Measurements from ENCODE around the gene UBE2Q2.

Gene UBE2Q2

GRCh38 chr15:75834021-75834420 is 9.2 kb upstream of the UBE2Q2 start:
- no peak overlapping the region for H4K91ac ChIP-seq (ENCODE audit: low read depth, low read length, poor library complexity)
- no peak overlapping the region for H3K27ac ChIP-seq (replicated peaks; ENCODE audit: low read length)
- H3K4me3 ChIP-seq (ENCODE audit: low read length in 2 of 2) = no peak overlapping the region
- no peaks in the 10 kb centered on the region for H3K9me3 ChIP-seq (replicated peaks in 1 of 2; ENCODE audit: control insufficient read depth in 2 of 2, insufficient read depth in 1 of 2, low read depth in 1 of 2, low read length in 2 of 2)
- H2BK15ac ChIP-seq (ENCODE audit: low read length) = no peak overlapping the region
- no peak overlapping the region for H2AK5ac ChIP-seq (ENCODE audit: low read depth, low read length)
- no peaks in the 10 kb centered on the region for H3K36me3 ChIP-seq (replicated peaks in 1 of 2; ENCODE audit: control insufficient read depth in 2 of 2, insufficient read depth in 2 of 2, low read length in 2 of 2)
- H2AFZ ChIP-seq (ENCODE audit: low read length) = no peak overlapping the region
- no peak overlapping the region for H2BK120ac ChIP-seq (ENCODE audit: low read depth, low read length)
- DNase-seq (ENCODE audit: low spot score) = no peak
- no peak overlapping the region for H3K4me2 ChIP-seq (ENCODE audit: insufficient read depth, low read length, poor library complexity, severe bottlenecking)
- H3K79me1 ChIP-seq (ENCODE audit: low read depth, low read length) = no peaks in the 10 kb centered on the region
- H2BK5ac ChIP-seq (ENCODE audit: low read length) = no peak overlapping the region
- no peak overlapping the region for H3K9ac ChIP-seq (ENCODE audit: low read depth, low read length, poor library complexity)
- no peak overlapping the region for H3K4ac ChIP-seq (ENCODE audit: low read length)
- no CpG with 5 or more reads among the region's 2 CpGs for WGBS, 2 donors (ENCODE audit: extremely low coverage in 2 of 2, insufficient read length in 2 of 2, insufficient replicate concordance in 1 of 2)
- no peak overlapping the region for H4K8ac ChIP-seq (ENCODE audit: low read depth, low read length)
- no peak overlapping the region for H3K18ac ChIP-seq (ENCODE audit: low read length)
- H3K4me1 ChIP-seq (ENCODE audit: control insufficient read depth in 2 of 2, insufficient read depth in 1 of 2, low read depth in 1 of 2, low read length in 2 of 2) = peaks cover 12 to 15% of the 10 kb centered on the region in 2 donors
- H3K14ac ChIP-seq (ENCODE audit: low read length) = no peak overlapping the region
- H3K23ac ChIP-seq (ENCODE audit: low read depth, low read length, poor library complexity) = no peak overlapping the region
- H3K27me3 ChIP-seq (ENCODE audit: control insufficient read depth in 3 of 3, insufficient read depth in 3 of 3, low read depth in 1 of 3, low read length in 3 of 3) = no peaks in the 10 kb centered on the region
- H2BK12ac ChIP-seq (ENCODE audit: low read length) = no peak overlapping the region

- no peak overlapping the region for H3K4ac ChIP-seq (ENCODE audit: low read length)
- H3K36me3 ChIP-seq (replicated peaks in 1 of 2; ENCODE audit: control insufficient read depth in 2 of 2, insufficient read depth in 2 of 2, low read length in 2 of 2) = no peaks in the 10 kb centered on the region
- H4K91ac ChIP-seq (ENCODE audit: low read depth, low read length, poor library complexity) = no peak overlapping the region
- DNase-seq (ENCODE audit: low spot score) = no peak
- no peak overlapping the region for H3K23ac ChIP-seq (ENCODE audit: low read depth, low read length, poor library complexity)
- no peak overlapping the region for H3K4me3 ChIP-seq (ENCODE audit: low read length in 2 of 2)
- H2AFZ ChIP-seq (ENCODE audit: low read length) = no peak overlapping the region
- no peak overlapping the region for H3K18ac ChIP-seq (ENCODE audit: low read length)
- peaks cover 0 to under 1% (median 0%) of the 10 kb centered on the region in 3 experiments for H3K27me3 ChIP-seq (ENCODE audit: control insufficient read depth in 3 of 3, insufficient read depth in 3 of 3, low read depth in 1 of 3, low read length in 3 of 3)
- H2BK120ac ChIP-seq (ENCODE audit: low read depth, low read length) = no peak overlapping the region
- no CpG with 5 or more reads among the region's 2 CpGs for WGBS, 2 donors (ENCODE audit: extremely low coverage in 2 of 2, insufficient read length in 2 of 2, insufficient replicate concordance in 1 of 2)
- no peak overlapping the region for H3K4me2 ChIP-seq (ENCODE audit: insufficient read depth, low read length, poor library complexity, severe bottlenecking)
- no peak overlapping the region for H2BK5ac ChIP-seq (ENCODE audit: low read length)
- no peak overlapping the region for H3K14ac ChIP-seq (ENCODE audit: low read length)
- peaks cover 8 to 10% of the 10 kb centered on the region in 2 donors for H3K4me1 ChIP-seq (ENCODE audit: control insufficient read depth in 2 of 2, insufficient read depth in 1 of 2, low read depth in 1 of 2, low read length in 2 of 2)
- H3K9me3 ChIP-seq (replicated peaks in 1 of 2; ENCODE audit: control insufficient read depth in 2 of 2, insufficient read depth in 1 of 2, low read depth in 1 of 2, low read length in 2 of 2) = no peaks in the 10 kb centered on the region
- no peak overlapping the region for H2BK15ac ChIP-seq (ENCODE audit: low read length)
- no peaks in the 10 kb centered on the region for H3K79me1 ChIP-seq (ENCODE audit: low read depth, low read length)
- H3K27ac ChIP-seq (replicated peaks; ENCODE audit: low read length) = no peak overlapping the region
- no peak overlapping the region for H4K8ac ChIP-seq (ENCODE audit: low read depth, low read length)
- no peak overlapping the region for H3K9ac ChIP-seq (ENCODE audit: low read depth, low read length, poor library complexity)
- H2AK5ac ChIP-seq (ENCODE audit: low read depth, low read length) = no peak overlapping the region
- H2BK12ac ChIP-seq (ENCODE audit: low read length) = no peak overlapping the region
These were observed 7.0 kb upstream of the UBE2Q2 start for GRCh38 chr15:75835990-75836958.

GRCh38 chr15:75836959-75837334 is 6.3 kb upstream of the UBE2Q2 start:
- no peak overlapping the region for H2BK5ac ChIP-seq (ENCODE audit: low read length)
- no peaks in the 10 kb centered on the region for H3K9me3 ChIP-seq (replicated peaks in 1 of 2; ENCODE audit: control insufficient read depth in 2 of 2, insufficient read depth in 1 of 2, low read depth in 1 of 2, low read length in 2 of 2)
- H3K4me1 ChIP-seq (ENCODE audit: control insufficient read depth in 2 of 2, insufficient read depth in 1 of 2, low read depth in 1 of 2, low read length in 2 of 2) = peaks cover 3 to 8% of the 10 kb centered on the region in 2 donors
- H2BK12ac ChIP-seq (ENCODE audit: low read length) = no peak overlapping the region
- peaks cover 0 to 5% (median 0%) of the 10 kb centered on the region in 3 experiments for H3K27me3 ChIP-seq (ENCODE audit: control insufficient read depth in 3 of 3, insufficient read depth in 3 of 3, low read depth in 1 of 3, low read length in 3 of 3)
- H2BK15ac ChIP-seq (ENCODE audit: low read length) = no peak overlapping the region
- H2AK5ac ChIP-seq (ENCODE audit: low read depth, low read length) = no peak overlapping the region
- no peak overlapping the region for H4K91ac ChIP-seq (ENCODE audit: low read depth, low read length, poor library complexity)
- H3K36me3 ChIP-seq (replicated peaks in 1 of 2; ENCODE audit: control insufficient read depth in 2 of 2, insufficient read depth in 2 of 2, low read length in 2 of 2) = no peaks in the 10 kb centered on the region
- H3K18ac ChIP-seq (ENCODE audit: low read length) = no peak overlapping the region
- no peak overlapping the region for H3K4me2 ChIP-seq (ENCODE audit: insufficient read depth, low read length, poor library complexity, severe bottlenecking)
- no peak overlapping the region for H3K27ac ChIP-seq (replicated peaks; ENCODE audit: low read length)
- no peak overlapping the region for H3K9ac ChIP-seq (ENCODE audit: low read depth, low read length, poor library complexity)
- H3K23ac ChIP-seq (ENCODE audit: low read depth, low read length, poor library complexity) = no peak overlapping the region
- H2AFZ ChIP-seq (ENCODE audit: low read length) = no peak overlapping the region
- H3K14ac ChIP-seq (ENCODE audit: low read length) = no peak overlapping the region
- H2BK120ac ChIP-seq (ENCODE audit: low read depth, low read length) = no peak overlapping the region
- H4K8ac ChIP-seq (ENCODE audit: low read depth, low read length) = no peak overlapping the region
- H3K79me1 ChIP-seq (ENCODE audit: low read depth, low read length) = no peaks in the 10 kb centered on the region
- no peak overlapping the region for H3K4me3 ChIP-seq (ENCODE audit: low read length in 2 of 2)
- no peak for DNase-seq (ENCODE audit: low spot score)
- H3K4ac ChIP-seq (ENCODE audit: low read length) = no peak overlapping the region
- no CpG with 5 or more reads among the region's 2 CpGs for WGBS, 2 donors (ENCODE audit: extremely low coverage in 2 of 2, insufficient read length in 2 of 2, insufficient replicate concordance in 1 of 2)

- Histone ChIP-seq H2BK120ac (ENCODE audit: low read depth, low read length) (no peak overlapping the region), H3K23ac (ENCODE audit: low read depth, low read length, poor library complexity) (no peak overlapping the region), H3K4me1 (ENCODE audit: control insufficient read depth in 2 of 2, insufficient read depth in 1 of 2, low read depth in 1 of 2, low read length in 2 of 2) (peaks cover 9% of the 10 kb centered on the region in 2 donors), H2BK12ac (ENCODE audit: low read length) (no peak overlapping the region), H3K27ac (replicated peaks; ENCODE audit: low read length) (no peak overlapping the region), H3K79me1 (ENCODE audit: low read depth, low read length) (no peaks in the 10 kb centered on the region), H3K14ac (ENCODE audit: low read length) (no peak overlapping the region), H3K4me2 (ENCODE audit: insufficient read depth, low read length, poor library complexity, severe bottlenecking) (no peak overlapping the region), H2AK5ac (ENCODE audit: low read depth, low read length) (no peak overlapping the region), H4K8ac (ENCODE audit: low read depth, low read length) (no peak overlapping the region), H4K91ac (ENCODE audit: low read depth, low read length, poor library complexity) (no peak overlapping the region), H3K27me3 (ENCODE audit: control insufficient read depth in 3 of 3, insufficient read depth in 3 of 3, low read depth in 1 of 3, low read length in 3 of 3) (peaks cover 0 to 11% (median 4%) of the 10 kb centered on the region in 3 experiments), H2BK5ac (ENCODE audit: low read length) (no peak overlapping the region), H2AFZ (ENCODE audit: low read length) (no peak overlapping the region), H2BK15ac (ENCODE audit: low read length) (no peak overlapping the region), H3K4me3 (ENCODE audit: low read length in 2 of 2) (no peak overlapping the region), H3K4ac (ENCODE audit: low read length) (no peak overlapping the region), H3K18ac (ENCODE audit: low read length) (no peak overlapping the region), H3K9me3 (replicated peaks in 1 of 2; ENCODE audit: control insufficient read depth in 2 of 2, insufficient read depth in 1 of 2, low read depth in 1 of 2, low read length in 2 of 2) (no peaks in the 10 kb centered on the region), H3K9ac (ENCODE audit: low read depth, low read length, poor library complexity) (no peak overlapping the region), H3K36me3 (replicated peaks in 1 of 2; ENCODE audit: control insufficient read depth in 2 of 2, insufficient read depth in 2 of 2, low read length in 2 of 2) (peaks cover 0 to 4% of the 10 kb centered on the region in 2 donors)
- DNase-seq (ENCODE audit: low spot score) = no peak
These were observed 2.6 kb upstream of the UBE2Q2 start for GRCh38 chr15:75840659-75841058.
